Coronary artery (tissue), 2 donors: ENCODE results near the gene RAB36.

Experiments
- DNase-seq: peaks from one replicate; pipeline ENCODE4 v3.0.0-alpha.2; 2017; ENCODE audit warnings: low spot score
- H3K27ac ChIP-seq, 2 donors: fragments of 200-600 bp; sonication (generic); one replicate each; pipeline ENCODE4 v1.5.1; 2016 to 2019
- H3K4me3 ChIP-seq: fragments of 200-600 bp; sonication (generic); 2 replicates; pipeline ENCODE4 v1.5.1; 2016; ENCODE audit warnings: mild to moderate bottlenecking, moderate library complexity
- CTCF ChIP-seq: fragments of 200-600 bp; sonication (generic); IDR thresholded peaks from one replicate; pipeline ENCODE4 v1.5.1; 2019; ENCODE audit warnings: antibody characterized with exemption

The RAB36 gene

GRCh38 chr22:23109441-23109978 lies 35.8 kb upstream of the RAB36 start:
- no peak overlapping the region for H3K4me3 ChIP-seq
- no peak for TF ChIP-seq CTCF
- no peak for DNase-seq
- H3K27ac ChIP-seq: no peak overlapping the region

GRCh38 chr22:23110190-23110921 lies 34.9 kb upstream of the RAB36 start:
- no peak for DNase-seq

GRCh38 chr22:23110922-23111527 lies 34.3 kb upstream of the RAB36 start:
- H3K4me3 ChIP-seq: no peak overlapping the region
- H3K27ac ChIP-seq: no peak overlapping the region
- DNase-seq: no peak
- no peak for TF ChIP-seq CTCF

More at GRCh38 chr22:23110190-23110921, 34.9 kb upstream of the RAB36 start:
- Histone ChIP-seq H3K4me3 (no peak overlapping the region), H3K27ac (no peak overlapping the region)
- TF ChIP-seq CTCF: no peak

- H3K4me3 ChIP-seq: no peak overlapping the region
- H3K27ac ChIP-seq: no peak overlapping the region
- TF ChIP-seq CTCF: no peak
- DNase-seq: no peak
Measured at GRCh38 chr22:23112472-23113012, 32.7 kb upstream of the RAB36 start.

- Histone ChIP-seq H3K27ac (no peak overlapping the region), H3K4me3 (no peak overlapping the region)
- no peak for TF ChIP-seq CTCF
- no peak for DNase-seq
Measured at GRCh38 chr22:23113067-23113846, 32.0 kb upstream of the RAB36 start.

- H3K4me3 ChIP-seq: no peak overlapping the region
- H3K27ac ChIP-seq: no peak overlapping the region
- TF ChIP-seq CTCF: no peak
- no peak for DNase-seq
Measured at GRCh38 chr22:23113847-23114720, 31.2 kb upstream of the RAB36 start.
